ENCODE data around the gene SCN5A.

DNA sequence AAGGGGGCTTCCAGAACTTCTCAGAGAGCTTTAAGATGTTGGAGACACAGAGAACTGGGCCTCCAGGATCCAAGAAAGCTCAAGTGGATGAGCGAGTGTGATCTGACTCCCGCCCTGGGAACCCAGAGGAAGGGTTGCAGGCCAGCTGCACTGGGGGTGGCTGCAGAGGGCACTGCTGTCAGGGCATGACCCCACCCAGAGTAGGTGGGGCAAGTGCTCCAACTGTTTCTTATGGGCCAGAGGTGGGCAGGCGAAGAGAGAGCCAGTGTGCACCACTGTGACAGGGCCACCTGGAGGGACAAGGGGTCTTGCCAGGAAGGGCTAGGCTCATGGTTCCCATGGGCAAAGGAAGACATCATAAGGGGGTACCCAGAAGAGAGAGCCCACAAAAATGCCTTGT is 104.6 kb downstream of the SCN5A start:
- TF ChIP-seq, protein P1, sequence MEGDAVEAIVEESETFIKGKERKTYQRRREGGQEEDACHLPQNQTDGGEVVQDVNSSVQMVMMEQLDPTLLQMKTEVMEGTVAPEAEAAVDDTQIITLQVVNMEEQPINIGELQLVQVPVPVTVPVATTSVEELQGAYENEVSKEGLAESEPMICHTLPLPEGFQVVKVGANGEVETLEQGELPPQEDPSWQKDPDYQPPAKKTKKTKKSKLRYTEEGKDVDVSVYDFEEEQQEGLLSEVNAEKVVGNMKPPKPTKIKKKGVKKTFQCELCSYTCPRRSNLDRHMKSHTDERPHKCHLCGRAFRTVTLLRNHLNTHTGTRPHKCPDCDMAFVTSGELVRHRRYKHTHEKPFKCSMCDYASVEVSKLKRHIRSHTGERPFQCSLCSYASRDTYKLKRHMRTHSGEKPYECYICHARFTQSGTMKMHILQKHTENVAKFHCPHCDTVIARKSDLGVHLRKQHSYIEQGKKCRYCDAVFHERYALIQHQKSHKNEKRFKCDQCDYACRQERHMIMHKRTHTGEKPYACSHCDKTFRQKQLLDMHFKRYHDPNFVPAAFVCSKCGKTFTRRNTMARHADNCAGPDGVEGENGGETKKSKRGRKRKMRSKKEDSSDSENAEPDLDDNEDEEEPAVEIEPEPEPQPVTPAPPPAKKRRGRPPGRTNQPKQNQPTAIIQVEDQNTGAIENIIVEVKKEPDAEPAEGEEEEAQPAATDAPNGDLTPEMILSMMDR (conservative IDR thresholded peaks at IDR 0.05; ENCODE audit: low read depth in 2 of 2): no peak
- TF ChIP-seq EZH2phosphoT487 (IDR thresholded peaks at IDR 0.05; ENCODE audit: unreplicated experiment) (no peak), EZH2 (IDR thresholded peaks at IDR 0.05; ENCODE audit: low read depth, unreplicated experiment) (no peak), POLR2AphosphoS5 (IDR thresholded peaks at IDR 0.05; ENCODE audit: low read depth) (no peak), JUNB (IDR thresholded peaks at IDR 0.05; ENCODE audit: unreplicated experiment) (no peak), STAT1 (IDR thresholded peaks at IDR 0.05; ENCODE audit: unreplicated experiment) (no peak), REST (IDR thresholded peaks at IDR 0.05; ENCODE audit: unreplicated experiment) (no peak), NANOG (IDR thresholded peaks at IDR 0.05; ENCODE audit: borderline replicate concordance) (no peak)
